Stimulated activated CD8-positive, alpha-beta memory T cell treated with anti-CD3 and anti-CD28 coated beads, Interleukin-15, amount 100 ng/mL, for 24 hours (primary cell): ENCODE results near the gene KIF1C.

Source experiments
- DNase-seq: peaks from one replicate; pipeline ENCODE4 v3.0.0-alpha.2; 2020; ENCODE audit warnings: low read depth

KIF1C gene

GRCh38 chr17:4969047-4969550, 28.7 kb upstream of the KIF1C start:
- DNase-seq: no peak

- no peak for DNase-seq
Measured at GRCh38 chr17:4969551-4970173, 28.1 kb upstream of the KIF1C start.

GRCh38 chr17:4970273-4970672, 27.5 kb upstream of the KIF1C start:
- DNase-seq: no peak

GRCh38 chr17:4971826-4972225, 25.9 kb upstream of the KIF1C start:
- DNase-seq: no peak

GRCh38 chr17:4972322-4972721, 25.4 kb upstream of the KIF1C start:
- DNase-seq: no peak

- DNase-seq: no peak
Measured at GRCh38 chr17:4972752-4973151, 25.0 kb upstream of the KIF1C start.

- no peak for DNase-seq
Measured at GRCh38 chr17:4973256-4974114, 24.3 kb upstream of the KIF1C start.

DNA sequence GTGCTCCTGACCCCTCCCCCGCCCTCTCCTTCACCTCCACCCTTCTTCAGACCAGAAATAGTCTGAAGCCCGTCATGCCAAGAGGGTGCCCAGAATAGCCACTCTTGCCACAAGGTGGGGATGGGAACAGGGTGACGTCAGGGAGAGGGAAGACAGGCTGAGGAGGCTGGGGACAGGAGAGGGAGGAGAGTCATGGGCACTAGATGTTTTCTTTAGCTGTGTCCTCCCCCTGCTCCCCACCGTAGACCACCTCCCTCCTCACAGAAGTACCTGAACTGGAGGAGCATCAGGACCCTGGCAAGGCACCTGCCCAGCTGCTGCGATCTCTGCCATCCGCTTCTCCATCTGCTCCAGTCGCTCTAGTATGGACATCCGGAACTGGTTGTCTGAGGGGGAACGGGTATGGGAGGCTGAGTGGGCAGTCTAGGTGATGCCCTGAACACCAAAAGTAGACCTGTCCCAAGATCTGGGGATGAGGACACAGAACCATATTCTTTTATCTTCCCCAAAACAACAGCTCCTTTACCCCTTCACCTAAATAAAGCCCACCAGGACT, 23.6 kb upstream of the KIF1C start:
- no peak for DNase-seq

- no peak for DNase-seq
Measured at GRCh38 chr17:4978726-4979125, 19.0 kb upstream of the KIF1C start.

DNA sequence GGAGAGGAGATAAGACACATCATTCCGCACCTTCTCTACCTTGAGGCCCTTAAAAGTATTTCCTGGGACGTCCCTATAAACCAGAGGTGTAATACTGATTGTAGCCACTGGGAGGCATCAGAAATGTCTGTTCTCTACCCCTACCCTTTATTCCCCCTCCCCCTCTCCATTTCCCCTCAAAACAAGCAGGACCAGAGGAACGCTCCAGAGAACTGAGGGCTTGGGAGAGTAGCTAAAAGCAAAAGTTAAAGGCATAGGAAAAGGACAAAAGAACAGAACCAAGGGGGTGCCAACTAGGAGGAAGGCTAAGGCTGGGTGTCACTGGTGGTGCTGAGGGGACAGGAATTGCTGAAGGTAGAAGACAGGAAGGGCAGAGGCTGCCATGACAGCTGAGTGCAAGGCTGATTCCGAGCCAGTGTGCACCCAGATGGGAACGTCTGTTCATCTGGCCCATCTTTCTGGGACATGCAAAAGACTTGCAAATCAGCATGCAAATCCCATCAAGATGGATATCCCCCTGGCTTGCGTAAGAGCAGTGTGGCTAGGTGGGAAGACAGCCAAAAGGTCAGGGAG, 17.0 kb upstream of the KIF1C start:
- DNase-seq: no peak

GRCh38 chr17:4982305-4982704, 15.4 kb upstream of the KIF1C start:
- DNase-seq: no peak

GRCh38 chr17:4986403-4986802, 11.3 kb upstream of the KIF1C start:
- DNase-seq: no peak

GRCh38 chr17:4986951-4987766, 10.6 kb upstream of the KIF1C start, which contains the start of gene CAMTA2:
CAMTA2 (minus strand) TSS chr17:4987675; CDS start chr17:4986222, 1,453 bp downstream.
- peak; percentile 82 for DNase-seq

DNA sequence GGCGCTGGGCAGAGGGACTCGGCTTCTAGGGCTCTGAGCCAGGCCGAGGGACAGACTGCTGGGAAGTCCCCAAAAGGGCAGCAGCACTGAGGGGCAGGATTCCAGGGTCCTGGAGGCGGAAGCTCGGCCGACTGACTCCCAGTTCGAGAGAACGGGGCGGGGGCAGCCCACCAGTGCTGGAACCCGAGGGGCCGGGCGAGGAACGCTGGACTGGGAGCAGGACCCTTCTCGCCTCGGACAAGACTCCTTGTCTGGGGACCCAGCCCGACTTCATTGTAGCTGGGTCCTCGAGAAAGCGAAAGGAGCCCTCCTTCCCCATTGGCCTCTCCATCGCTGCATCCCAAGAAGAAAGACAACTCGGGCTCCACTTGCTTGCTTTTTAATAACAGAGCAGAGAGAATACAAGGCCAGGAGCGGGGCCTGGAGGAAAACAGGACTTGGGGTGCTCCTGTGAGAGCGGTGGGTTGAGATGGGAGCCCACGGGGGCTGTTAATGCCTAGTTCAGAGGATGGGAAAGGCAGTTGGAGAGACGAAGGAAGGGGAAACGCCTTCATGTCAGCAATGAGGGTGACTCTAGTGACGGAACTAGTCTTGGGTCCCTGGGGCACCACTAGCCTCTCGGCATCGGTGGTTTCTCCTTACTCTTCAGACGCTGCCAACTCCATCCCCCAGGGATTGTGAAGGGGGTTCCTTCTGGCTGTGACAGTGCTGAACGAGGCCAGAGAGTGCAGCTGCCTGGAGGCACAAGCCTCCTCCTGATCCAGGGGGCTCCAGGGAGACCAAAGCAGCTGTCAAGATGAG, 9.8 kb upstream of the KIF1C start:
- no peak for DNase-seq

DNA sequence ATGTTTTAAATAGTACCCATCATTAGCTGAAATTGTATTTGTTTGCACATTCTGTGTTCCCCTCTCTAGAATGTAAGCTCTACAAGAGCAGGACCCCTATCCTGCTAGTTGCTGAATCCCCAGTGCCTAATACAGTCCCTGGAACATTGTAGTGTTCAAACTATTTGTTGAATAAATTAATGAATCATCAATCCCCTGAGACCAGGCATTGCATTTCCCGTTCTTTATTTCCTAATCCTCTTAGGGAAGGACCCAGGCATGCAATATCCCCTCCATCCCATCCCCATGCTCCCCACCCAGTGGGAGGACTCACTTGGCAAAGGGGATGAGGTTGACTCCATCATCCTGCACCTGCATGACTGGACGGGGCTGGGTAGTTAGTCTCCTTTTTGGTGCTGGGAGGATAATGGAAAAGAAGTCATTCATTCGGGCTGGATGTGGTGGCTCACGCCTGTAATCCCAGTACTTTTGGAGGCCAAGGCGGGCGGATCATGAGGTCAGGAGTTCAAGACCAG, 3.6 kb upstream of the KIF1C start:
- DNase-seq: no peak

GRCh38 chr17:4998027-4998731, 429 bp downstream of the KIF1C start:
- DNase-seq: no peak

- no peak for DNase-seq
Measured at GRCh38 chr17:4998732-4999429, 1.1 kb downstream of the KIF1C start.

- DNase-seq: no peak
Measured at GRCh38 chr17:4999430-5000093, 1.8 kb downstream of the KIF1C start.

- no peak for DNase-seq
Measured at GRCh38 chr17:5000237-5000639, 2.5 kb downstream of the KIF1C start.
